NB4 (cell line): Measurements from ENCODE around the gene WDFY4.

Experiments
- DNase-seq: peaks from one replicate; pipeline ENCODE4 v3.0.0; 2010; ENCODE audit warnings: low read depth
- H3K4me3 ChIP-seq: one replicate; pipeline ENCODE4 v1.5.1; 2011; ENCODE audit warnings: mild to moderate bottlenecking, low read depth, low read length, moderate library complexity
- MYC ChIP-seq: IDR thresholded peaks from 2 replicates; pipeline ENCODE4 v1.6.1; 2011; ENCODE audit warnings: low read depth, low read length
- POLR2A ChIP-seq: IDR thresholded peaks from 2 replicates; pipeline ENCODE4 v1.6.1; 2011; ENCODE audit warnings: mild to moderate bottlenecking; ENCODE audit not compliant: insufficient read length; ENCODE audit errors: extremely low read depth
- TF ChIP-seq, protein P1 (sequence below): IDR thresholded peaks from one replicate; pipeline ENCODE4 v1.5.1; 2012; ENCODE audit warnings: low read depth, low read length
- TF ChIP-seq, protein P2 (sequence below): IDR thresholded peaks from 2 replicates; pipeline ENCODE4 v1.6.1; 2011; ENCODE audit warnings: low read depth, low read length

The WDFY4 gene

DNA sequence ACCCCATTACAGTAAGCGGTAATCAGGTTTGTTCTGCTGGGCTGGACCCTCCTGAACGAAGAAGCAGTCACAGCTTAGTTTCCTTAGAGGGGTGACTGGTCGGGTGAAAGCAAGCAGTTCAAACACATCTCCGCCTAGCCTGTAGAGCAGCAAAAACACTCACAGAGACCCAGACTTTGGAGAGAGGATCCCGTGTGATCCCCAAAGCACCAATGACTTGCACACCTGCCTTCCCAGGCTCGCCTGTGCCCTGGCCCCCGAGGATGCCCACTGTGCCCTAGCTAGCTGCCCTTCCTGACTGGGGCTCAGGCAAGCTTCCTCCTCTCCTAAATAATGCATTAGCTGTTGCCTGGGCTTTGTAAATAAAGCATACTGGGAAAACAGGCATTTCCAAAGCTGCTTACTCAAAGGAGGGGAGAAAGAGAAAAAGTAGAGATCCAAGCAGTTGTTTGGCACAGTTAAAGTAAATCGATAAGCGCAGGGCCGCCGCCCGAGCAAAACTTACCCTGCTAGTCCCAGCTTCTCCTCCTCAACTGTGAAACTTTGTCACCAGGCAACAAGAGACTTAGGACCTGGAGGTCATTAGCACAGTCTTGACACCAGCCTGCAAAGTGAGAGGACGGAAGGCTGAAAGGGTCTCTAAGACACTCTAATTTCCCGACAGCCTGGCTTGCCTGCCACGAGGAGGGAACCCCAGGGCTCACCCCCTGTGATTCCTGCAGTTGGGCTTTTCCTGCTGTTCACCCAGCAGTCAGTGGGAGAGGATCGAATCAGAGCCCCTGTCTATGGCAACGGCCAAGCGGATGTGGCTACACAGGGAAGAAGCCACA lies 250.2 kb downstream of the WDFY4 start:
- H3K4me3 ChIP-seq = no peak overlapping the region
- DNase-seq = no peak
- TF ChIP-seq MYC (no peak), POLR2A (no peak)
- TF ChIP-seq, protein P1, sequence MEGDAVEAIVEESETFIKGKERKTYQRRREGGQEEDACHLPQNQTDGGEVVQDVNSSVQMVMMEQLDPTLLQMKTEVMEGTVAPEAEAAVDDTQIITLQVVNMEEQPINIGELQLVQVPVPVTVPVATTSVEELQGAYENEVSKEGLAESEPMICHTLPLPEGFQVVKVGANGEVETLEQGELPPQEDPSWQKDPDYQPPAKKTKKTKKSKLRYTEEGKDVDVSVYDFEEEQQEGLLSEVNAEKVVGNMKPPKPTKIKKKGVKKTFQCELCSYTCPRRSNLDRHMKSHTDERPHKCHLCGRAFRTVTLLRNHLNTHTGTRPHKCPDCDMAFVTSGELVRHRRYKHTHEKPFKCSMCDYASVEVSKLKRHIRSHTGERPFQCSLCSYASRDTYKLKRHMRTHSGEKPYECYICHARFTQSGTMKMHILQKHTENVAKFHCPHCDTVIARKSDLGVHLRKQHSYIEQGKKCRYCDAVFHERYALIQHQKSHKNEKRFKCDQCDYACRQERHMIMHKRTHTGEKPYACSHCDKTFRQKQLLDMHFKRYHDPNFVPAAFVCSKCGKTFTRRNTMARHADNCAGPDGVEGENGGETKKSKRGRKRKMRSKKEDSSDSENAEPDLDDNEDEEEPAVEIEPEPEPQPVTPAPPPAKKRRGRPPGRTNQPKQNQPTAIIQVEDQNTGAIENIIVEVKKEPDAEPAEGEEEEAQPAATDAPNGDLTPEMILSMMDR = no peak
- TF ChIP-seq, protein P2, sequence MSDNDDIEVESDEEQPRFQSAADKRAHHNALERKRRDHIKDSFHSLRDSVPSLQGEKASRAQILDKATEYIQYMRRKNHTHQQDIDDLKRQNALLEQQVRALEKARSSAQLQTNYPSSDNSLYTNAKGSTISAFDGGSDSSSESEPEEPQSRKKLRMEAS = no peak

DNA sequence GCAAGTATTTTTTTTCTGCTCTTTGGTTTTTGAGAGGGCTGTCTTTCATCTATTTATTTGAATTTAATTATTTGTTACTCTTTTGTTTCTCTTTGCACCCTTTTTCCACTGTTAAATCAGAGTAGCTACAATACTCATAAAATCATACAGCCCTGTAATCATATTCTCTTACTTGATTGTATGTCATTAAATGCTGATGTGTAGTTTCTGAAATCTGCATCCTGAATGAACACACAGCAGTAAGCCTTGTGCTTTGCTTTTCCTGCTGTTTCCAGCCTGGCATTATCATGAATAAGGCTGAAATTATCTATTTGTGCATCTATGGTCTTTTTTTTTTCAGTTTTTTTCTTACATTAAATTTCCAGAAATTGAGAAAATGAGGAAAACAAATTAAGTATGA lies 250.9 kb downstream of the WDFY4 start:
- TF ChIP-seq MYC (no peak), POLR2A (no peak)
- TF ChIP-seq, protein P1 = no peak
- TF ChIP-seq, protein P2 = no peak
- H3K4me3 ChIP-seq = no peak overlapping the region

DNA sequence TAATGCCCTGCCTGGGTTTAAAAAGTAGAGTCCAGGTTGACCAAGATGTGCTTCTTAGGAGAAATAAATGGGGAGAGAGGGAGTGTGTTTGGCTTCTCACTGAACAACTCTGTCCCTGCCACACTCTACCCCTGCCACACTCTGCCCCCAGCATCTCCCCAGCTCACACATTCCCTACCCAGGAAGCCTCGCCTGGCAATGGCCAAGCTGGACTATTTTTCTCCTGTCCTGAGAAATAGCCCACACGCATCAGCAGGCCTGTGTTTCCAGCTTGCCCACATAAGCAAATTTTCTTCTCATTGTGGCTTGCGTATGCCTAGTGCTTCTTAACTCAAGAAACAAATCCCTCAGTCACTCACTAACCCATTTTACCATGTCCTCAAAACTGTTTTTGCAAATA lies 253.1 kb downstream of the WDFY4 start:
- DNase-seq = no peak
- TF ChIP-seq, protein P2 = no peak

More for the DNA sequence above, 250.9 kb downstream of the WDFY4 start:
- DNase-seq = no peak

DNA sequence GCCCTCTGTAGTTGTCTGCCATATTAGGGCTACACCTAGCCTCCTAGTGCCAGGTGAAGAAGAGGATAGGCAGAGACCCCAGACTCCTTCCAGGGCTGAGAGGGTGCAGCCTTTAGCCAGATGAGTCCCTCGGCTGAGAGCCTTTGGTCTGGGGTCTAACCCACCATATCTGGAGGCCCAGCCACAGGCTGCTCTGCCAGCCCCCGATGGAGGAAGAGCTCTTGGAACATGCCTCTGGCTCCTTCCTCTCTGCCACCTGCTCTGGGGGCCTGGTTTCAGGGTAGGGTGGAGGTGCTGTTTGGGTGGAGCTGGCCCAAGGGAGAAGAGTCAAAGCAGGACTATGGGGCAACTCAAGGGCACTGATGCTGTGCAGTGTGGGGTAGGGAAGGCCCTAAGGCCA lies 253.6 kb downstream of the WDFY4 start:
- no peak for DNase-seq
- no peak overlapping the region for H3K4me3 ChIP-seq
- TF ChIP-seq, protein P2 = no peak
- TF ChIP-seq POLR2A (no peak), MYC (no peak)
- TF ChIP-seq, protein P1 = no peak

More for the DNA sequence above, 253.1 kb downstream of the WDFY4 start:
- no peak overlapping the region for H3K4me3 ChIP-seq

DNA sequence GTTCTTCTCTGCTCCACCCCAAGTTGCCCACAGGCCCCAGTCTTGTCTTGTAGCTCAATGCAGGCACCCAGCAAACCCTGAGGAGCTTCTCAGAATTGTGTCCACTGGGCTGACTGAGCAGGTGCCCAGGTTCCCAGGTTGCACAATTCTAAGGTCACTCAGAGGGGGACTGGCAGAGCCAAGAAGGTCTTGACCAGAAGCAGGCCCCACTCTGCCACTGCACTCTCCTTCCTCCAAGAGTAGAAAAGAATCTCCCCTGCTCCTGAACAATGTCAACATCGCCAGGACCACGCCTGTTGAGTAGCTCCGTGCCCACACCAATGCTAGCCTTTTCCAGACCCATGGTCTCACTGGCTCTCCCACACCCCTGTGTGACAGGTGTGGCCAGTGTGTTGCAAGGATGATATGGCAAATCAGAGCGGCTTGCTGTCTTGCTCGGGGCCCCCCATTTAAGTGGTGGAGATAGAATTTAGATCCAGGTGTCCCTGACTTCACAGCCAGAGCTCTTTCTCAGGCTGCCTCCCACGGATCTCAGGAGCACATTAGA lies 254.4 kb downstream of the WDFY4 start:
- no peak for TF ChIP-seq POLR2A
- TF ChIP-seq MYC = no peak
- TF ChIP-seq, protein P1 = no peak
- TF ChIP-seq, protein P2 = no peak
- no peak for DNase-seq

DNA sequence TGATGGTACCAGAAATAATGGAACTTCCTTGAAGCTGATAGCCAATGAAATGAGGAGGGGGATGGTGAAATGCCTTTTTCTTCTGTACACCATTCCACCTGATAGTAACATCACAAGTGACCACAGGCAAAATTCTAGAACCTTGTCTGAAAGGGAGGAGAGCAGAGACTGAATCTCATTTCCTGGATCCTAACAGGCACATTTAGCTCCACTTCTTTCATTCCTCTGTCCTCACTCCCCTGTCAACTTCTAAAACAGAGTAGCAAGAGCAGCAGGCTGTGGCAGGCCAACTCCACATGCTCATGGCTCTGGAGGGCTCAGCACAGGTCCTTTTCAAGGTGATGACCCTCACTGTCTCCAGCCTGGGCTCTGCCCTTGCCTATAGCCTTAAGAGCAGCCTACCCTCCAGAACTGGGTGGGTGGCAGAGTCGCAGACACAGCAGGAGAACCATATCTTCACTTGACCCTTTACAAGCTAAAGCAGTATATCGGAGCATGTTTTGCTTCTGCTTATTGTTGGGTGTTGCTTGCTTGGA lies 255.2 kb downstream of the WDFY4 start, which contains the start of gene LRRC18:
TSS of gene LRRC18 (minus strand) at position 51 of the 536 bp plus-strand sequence. CDS start 25,685 bp downstream, outside the sequence.
- TF ChIP-seq POLR2A = no peak
- TF ChIP-seq, protein P1 = no peak
- TF ChIP-seq, protein P2 = no peak

More for the DNA sequence above, 254.4 kb downstream of the WDFY4 start:
- H3K4me3 ChIP-seq = no peak overlapping the region

More for the DNA sequence above, 255.2 kb downstream of the WDFY4 start, which contains the start of gene LRRC18:
- no peak for DNase-seq
- no peak within 1 kb of the TSS for H3K4me3 ChIP-seq
